H1 (cell line): Measurements from ENCODE around the gene RPL7A. TPM values are rescaled to one million over a fixed set of nuclear protein-coding genes. Genes with fewer than 3 reads are reported as not detected.

Experiments used
- CTCF ChIA-PET: fragments of 300-600 bp; sonication (Branson Sonifier 250); formaldehyde crosslinking; loops from one replicate; lab custom pipeline; 2021; ENCODE audit not compliant: partially characterized antibody; lab: Charles Lee
- POLR2A ChIA-PET: fragments of 300-600 bp; sonication (Branson Sonifier 250); formaldehyde crosslinking; loops from one replicate; lab custom pipeline; 2021; ENCODE audit warnings: inconsistent platforms; ENCODE audit not compliant: partially characterized antibody; lab: Charles Lee
- DNase-seq, 2 experiments: peaks; one replicate each; pipeline versions ENCODE4 v3.0.0 to v3.0.0-alpha.2; 2010 to 2022; ENCODE audit warnings: low spot score in 2 of 2, low read depth in 1 of 2, mixed read lengths in 1 of 2
- FAIRE-seq: peaks from 2 replicates; lab custom pipeline; 2011; peaks lifted over from hg19 to GRCh38; lab: Jason Lieb, UNC
- H2AFZ ChIP-seq: 2 replicates; pipeline ENCODE4 v1.8.1; 2012; ENCODE audit warnings: low read length, inconsistent platforms
- H2AK5ac ChIP-seq: 2 replicates; pipeline ENCODE4 v1.6.1; 2013; ENCODE audit warnings: low read depth, low read length
- H2BK120ac ChIP-seq: replicated peaks from 2 replicates; pipeline ENCODE3; 2013; ENCODE audit warnings: low read depth, low read length, inconsistent platforms
- H2BK12ac ChIP-seq: 2 replicates; pipeline ENCODE4 v1.6.1; 2013; ENCODE audit warnings: low read depth, low read length
- H2BK15ac ChIP-seq: 2 replicates; pipeline ENCODE4 v1.6.1; 2013; ENCODE audit warnings: low read length
- H2BK20ac ChIP-seq: 2 replicates; pipeline ENCODE4 v1.6.1; 2013; ENCODE audit warnings: low read length
- H2BK5ac ChIP-seq: 2 replicates; pipeline ENCODE4 v1.6.1; 2013; ENCODE audit warnings: low read depth, low read length
- H3K14ac ChIP-seq: 2 replicates; pipeline ENCODE4 v1.6.1; 2013; ENCODE audit warnings: inconsistent platforms; ENCODE audit not compliant: insufficient read length
- H3K18ac ChIP-seq: 2 replicates; pipeline ENCODE4 v1.6.1; 2013; ENCODE audit warnings: low read length; ENCODE audit errors: extremely low read depth
- H3K23ac ChIP-seq: 2 replicates; pipeline ENCODE4 v1.6.1; 2013; ENCODE audit warnings: inconsistent platforms; ENCODE audit not compliant: insufficient read length
- H3K23me2 ChIP-seq: 2 replicates; pipeline ENCODE4 v1.6.1; 2013; ENCODE audit warnings: low read depth, low read length
- H3K27ac ChIP-seq: 2 replicates; pipeline ENCODE4 v1.6.1; 2011; ENCODE audit warnings: low read depth, low read length, inconsistent platforms
- H3K27me3 ChIP-seq, 4 experiments: replicated peaks in 1 of 4; 1 replicate in 1 of 4; 2 replicates in 3 of 4; pipeline versions ENCODE4 v1.6.1 to v1.8.1; 2011 to 2013; ENCODE audit warnings: low read length in 3 of 4, mild to moderate bottlenecking in 3 of 4, inconsistent platforms in 2 of 4, mixed read lengths in 2 of 4, moderate library complexity in 1 of 4; ENCODE audit not compliant: control insufficient read depth in 3 of 4, insufficient read depth in 3 of 4; ENCODE audit errors: extremely low read depth in 1 of 4
- H3K36me3 ChIP-seq, 4 experiments: 2 replicates each; pipeline versions ENCODE4 v1.6.1 to v1.8.1; 2011 to 2013; ENCODE audit warnings: mild to moderate bottlenecking in 4 of 4, low read length in 3 of 4, moderate library complexity in 2 of 4, control low read depth in 1 of 4, inconsistent platforms in 1 of 4; ENCODE audit not compliant: insufficient read depth in 4 of 4, control insufficient read depth in 2 of 4
- H3K4ac ChIP-seq: replicated peaks from 2 replicates; pipeline ENCODE3; 2013; ENCODE audit warnings: low read length, low read depth, mixed read lengths, inconsistent platforms; ENCODE audit not compliant: insufficient read length
- H3K4me1 ChIP-seq, 4 experiments: replicated peaks in 1 of 4; 1 replicate in 1 of 4; 2 replicates in 3 of 4; pipeline versions ENCODE4 v1.6.1 to v1.8.1; 2011 to 2013; ENCODE audit warnings: low read length in 3 of 4, inconsistent platforms in 2 of 4, mixed read lengths in 1 of 4; ENCODE audit not compliant: insufficient read depth in 4 of 4, control insufficient read depth in 3 of 4
- H3K4me2 ChIP-seq, 2 experiments: 2 replicates each; pipeline versions ENCODE4 v1.6.1 to v1.8.1; 2011 to 2013; ENCODE audit warnings: low read depth in 2 of 2, low read length in 2 of 2, control low read depth in 1 of 2, inconsistent platforms in 1 of 2, mild to moderate bottlenecking in 1 of 2; ENCODE audit not compliant: insufficient read depth in 1 of 2
- H3K4me3 ChIP-seq, 4 experiments: fragments of 200-600, 300-600 bp in 1 of 4; sonication (generic), shearing (Covaris generic), sonication (Bioruptor Twin) in 1 of 4; 2 replicates each; pipeline versions ENCODE4 v1.5.1 to v1.8.1; 2011 to 2016; ENCODE audit warnings: low read length in 4 of 4, low read depth in 3 of 4, control low read depth in 2 of 4, inconsistent platforms in 2 of 4, mild to moderate bottlenecking in 2 of 4, mixed read lengths in 1 of 4, moderate library complexity in 1 of 4; ENCODE audit not compliant: insufficient read depth in 2 of 4; ENCODE audit errors: extremely low read depth in 1 of 4
- H3K56ac ChIP-seq: replicated peaks from 2 replicates; pipeline ENCODE3; 2013; ENCODE audit warnings: low read depth, mild to moderate bottlenecking, mixed read lengths, low read length, inconsistent platforms; ENCODE audit not compliant: insufficient read length
- H3K79me1 ChIP-seq: 2 replicates; pipeline ENCODE4 v1.6.1; 2013; ENCODE audit warnings: low read depth, low read length, control low read depth
- H3K79me2 ChIP-seq, 2 experiments: 2 replicates each; pipeline versions ENCODE4 v1.6.1 to v1.8.1; 2012 to 2013; ENCODE audit warnings: low read length in 2 of 2, mild to moderate bottlenecking in 2 of 2, inconsistent platforms in 1 of 2; ENCODE audit not compliant: insufficient read depth in 2 of 2, control insufficient read depth in 1 of 2
- H3K9ac ChIP-seq, 4 experiments: replicated peaks in 1 of 4; 1 replicate in 1 of 4; 2 replicates in 3 of 4; pipeline versions ENCODE4 v1.6.1 to v1.8.1; 2011 to 2013; ENCODE audit warnings: low read depth in 3 of 4, low read length in 3 of 4, control low read depth in 2 of 4, mild to moderate bottlenecking in 2 of 4, moderate library complexity in 2 of 4, inconsistent platforms in 1 of 4; ENCODE audit errors: extremely low read depth in 1 of 4
- H3K9me3 ChIP-seq, 2 experiments: 2 replicates each; pipeline versions ENCODE4 v1.6.1 to v1.8.1; 2012 to 2013; ENCODE audit warnings: mild to moderate bottlenecking in 2 of 2, moderate library complexity in 2 of 2, control low read depth in 1 of 2, inconsistent platforms in 1 of 2, low read depth in 1 of 2, low read length in 1 of 2, mixed read lengths in 1 of 2; ENCODE audit not compliant: insufficient read depth in 2 of 2
- H4K20me1 ChIP-seq, 2 experiments: replicated peaks in 1 of 2; 2 replicates each; pipeline versions ENCODE3 to v1.8.1; 2011 to 2013; ENCODE audit warnings: inconsistent platforms in 2 of 2, low read length in 2 of 2, mild to moderate bottlenecking in 1 of 2; ENCODE audit not compliant: insufficient read depth in 2 of 2, control insufficient read depth in 1 of 2
- H4K5ac ChIP-seq: 2 replicates; pipeline ENCODE4 v1.6.1; 2013; ENCODE audit warnings: low read length, low read depth, mixed read lengths, inconsistent platforms; ENCODE audit not compliant: insufficient read length
- H4K8ac ChIP-seq: 2 replicates; pipeline ENCODE4 v1.8.0; 2013; ENCODE audit warnings: mild to moderate bottlenecking, moderate library complexity, low read length, inconsistent platforms; ENCODE audit not compliant: insufficient read depth; ENCODE audit errors: extremely low read depth
- H4K91ac ChIP-seq: replicated peaks from 2 replicates; pipeline ENCODE3; 2013; ENCODE audit warnings: low read length, mixed read lengths, inconsistent platforms; ENCODE audit not compliant: insufficient read length
- POLR2A ChIP-seq, 2 experiments: IDR thresholded peaks; 1 replicate in 1 of 2; 2 replicates in 1 of 2; pipeline ENCODE4 v1.6.1; 2011; ENCODE audit warnings: low read depth in 2 of 2, low read length in 2 of 2, mild to moderate bottlenecking in 2 of 2; ENCODE audit errors: control extremely low read depth in 1 of 2
- RNF2 ChIP-seq: fragments of 200-900, 300-1000 bp; sonication (generic); IDR thresholded peaks from 2 replicates; pipeline ENCODE4 v1.7.1; 2016; ENCODE audit warnings: borderline replicate concordance, low read depth, mild to moderate bottlenecking, antibody characterized with exemption, low read length; ENCODE audit not compliant: poor library complexity, severe bottlenecking; ENCODE audit errors: missing control alignments
- TAF1 ChIP-seq: IDR thresholded peaks from 2 replicates; pipeline ENCODE4 v1.6.1; 2011; ENCODE audit warnings: mild to moderate bottlenecking, low read depth, low read length
- WGBS, 2 experiments: shearing (Covaris generic) in 1 of 2; methylation state at CpG; one replicate each; pipeline versions ENCODE4 v1.1.6 to v1.1.7; 2013 to 2015; ENCODE audit warnings: low lambda C conversion rate in 2 of 2, mixed read lengths in 2 of 2, inconsistent platforms in 1 of 2, low coverage in 1 of 2, missing lambda C conversion rate in 1 of 2; ENCODE audit not compliant: insufficient replicate concordance in 2 of 2, insufficient coverage in 1 of 2, insufficient read length in 1 of 2; ENCODE audit errors: extremely low coverage in 1 of 2, missing lambda C conversion rate in 1 of 2; 5-methylcytosine and 5-hydroxymethylcytosine counted together
- polyA plus RNA-seq, 7 experiments: library from polyadenylated mRNA; depleted of rRNA in 3 of 7; stranded (reverse) in 5 of 7; unstranded in 2 of 7; fragments of >200 nt in 5 of 7; fragments of 200-250 nt in 2 of 7; gene quantifications; 1 replicate in 5 of 7; 2 replicates in 1 of 7; 4 replicates in 1 of 7; pipeline versions ENCODE4 v1.2.1 to v1.2.3, GENCODE V29; 2011 to 2013; ENCODE audit warnings: missing spikeins in 2 of 7, mixed read lengths in 2 of 7
- total RNA-seq: library from RNA; stranded (reverse); fragmentation: NEBNext Ultra II Directional; extraction: Animal tissue kit (Norgen Biotek cat#: 25700); gene quantifications from 2 replicates; pipeline ENCODE4 v1.2.1, GENCODE V29; 2021

RPL7A gene
- total and polyA plus RNA-seq, 2 of the 8 experiments (the other 6 are each of a cell fraction or from before 2014, with no cell fraction given): 2,578 to 2,783 TPM

DNA sequence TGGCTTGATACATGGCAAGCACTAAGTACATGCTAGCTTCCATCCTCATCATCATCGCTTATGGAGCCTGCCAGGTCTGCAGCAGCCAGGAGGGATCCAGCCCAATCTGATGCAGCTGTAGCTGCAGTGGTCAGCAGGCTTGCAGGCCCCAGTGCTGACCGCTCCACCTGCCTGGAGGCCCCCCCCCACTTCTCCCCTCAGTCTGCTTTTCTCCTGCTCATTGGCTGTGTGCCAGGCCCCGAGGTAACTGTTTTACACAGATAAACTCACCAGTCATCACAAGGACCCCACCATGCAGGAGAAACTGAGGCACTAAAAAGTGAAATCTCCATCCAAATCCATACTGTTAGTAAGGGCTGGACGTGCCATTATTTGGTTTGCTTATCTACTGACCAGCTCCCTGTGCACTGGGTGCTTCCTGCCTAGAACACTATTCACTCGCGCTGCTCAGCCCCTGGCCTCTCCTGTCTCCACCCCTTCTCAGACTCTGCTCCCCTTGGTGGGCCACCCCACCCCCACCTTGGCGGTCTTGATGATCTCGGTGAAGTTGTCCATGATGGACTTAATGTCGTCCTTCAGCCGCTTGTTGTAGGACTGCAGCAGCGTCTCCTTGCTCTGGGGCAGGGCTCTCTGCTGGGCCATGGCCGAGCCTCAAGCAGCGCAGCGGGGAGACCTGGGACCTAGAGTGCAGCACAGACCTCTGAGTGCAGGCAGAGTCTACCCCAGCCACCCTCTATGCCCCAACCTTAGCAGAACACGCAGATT, 1.8 kb upstream of the RPL7A start:
- Histone ChIP-seq H2BK12ac (no peak overlapping the region), H3K4me2 (peak overlapping the region; percentile 79 to 97), H3K36me3 (peaks cover 37 to 71% (median 60%) of the 10 kb centered on the region in 4 experiments), H3K4ac (no peak overlapping the region), H3K27me3 (no peaks in the 10 kb centered on the region), H2AFZ (no peak overlapping the region), H4K91ac (no peak overlapping the region), H3K79me2 (peaks cover 9 to 39% of the 10 kb centered on the region in 2 experiments), H2BK5ac (peak overlapping the region; percentile 66; the same call in 1 of the 2 replicates), H4K8ac (peak overlapping the region; percentile 45), H3K79me1 (peaks cover 17% of the 10 kb centered on the region), H2AK5ac (no peak overlapping the region), H2BK120ac (no peak overlapping the region), H4K5ac (no peak overlapping the region), H3K23ac (no peak overlapping the region), H3K4me1 (peaks cover 0 to 10% (median 7%) of the 10 kb centered on the region in 4 experiments; a peak in 6 of 7 replicates), H2BK20ac (no peak overlapping the region), H3K27ac (no peak overlapping the region), H3K4me3 (peak overlapping the region; percentile 93 to 100 (median 96); a peak in 7 of 8 replicates), H3K23me2 (peaks cover 9% of the 10 kb centered on the region; the same call in 1 of the 2 replicates), H3K9me3 (no peaks in the 10 kb centered on the region), H2BK15ac (no peak overlapping the region), H3K14ac (no peak overlapping the region), H3K18ac (no peak overlapping the region), H4K20me1 (peaks cover 12 to 37% of the 10 kb centered on the region in 2 experiments), H3K56ac (no peak overlapping the region), H3K9ac (no peak overlapping the region; a peak in 4 of 7 replicates)
- no peak for DNase-seq
- no peak for TF ChIP-seq TAF1
- TF ChIP-seq RNF2: no peak
- TF ChIP-seq POLR2A (IDR thresholded peaks at IDR 0.05; ENCODE audit: control extremely low read depth in 1 of 2, low read depth in 2 of 2, low read length in 2 of 2): 0 out of 3 replicates have a peak, but pooled peaks of 1 of the 2 experiments have one; percentile 9
- ChIA-PET POLR2A (interaction anchor here (0.7 to 16.1 kb wide), 9 partner anchors 8 to 139 kb away, joined by 3 to 461 read pairs (median 5); partner anchors contain the start of genes ADAMTS13, MED22, REXO4 and RPL7A), CTCF (interaction anchor here (0.7 to 3.3 kb wide), 11 partner anchors 10 to 164 kb away, joined by 3 to 22 read pairs (median 3); partner anchors contain the start of genes CACFD1, SURF1 and SURF2)
- WGBS, 2 experiments: 86% methylated on average over 15 of the region's 15 CpGs; no CpG with 5 or more reads in 1 of the 2 experiments
- no peak for FAIRE-seq
